Neural crest cell (in vitro differentiated cells): ENCODE results near the gene CNTNAP2. TPM values are rescaled to one million over a fixed set of nuclear protein-coding genes. Genes with fewer than 3 reads are reported as not detected.
"Not testable (repeated sequence)": the region's sequence is repeated elsewhere in the genome, so short reads cannot be mapped to it uniquely, and the experiment has no call there.

ENCODE experiments used
- DNase-seq: peaks from one replicate; pipeline ENCODE4 v3.0.0; 2021; ENCODE audit warnings: low read depth, mixed read lengths, low spot score
- H3K27ac Mint-ChIP-seq: one replicate; pipeline ENCODE4 v1.8.0; 2021; ENCODE audit warnings: mild to moderate bottlenecking, mixed read lengths; ENCODE audit not compliant: unreplicated experiment
- H3K27me3 Mint-ChIP-seq: 2 replicates; pipeline ENCODE4 v1.8.0; 2021; ENCODE audit warnings: low read depth, mild to moderate bottlenecking, mixed read lengths
- H3K36me3 Mint-ChIP-seq: 2 replicates; pipeline ENCODE4 v1.8.0; 2021; ENCODE audit warnings: low read depth, mild to moderate bottlenecking, mixed read lengths
- H3K4me1 Mint-ChIP-seq: 2 replicates; pipeline ENCODE4 v1.8.0; 2021; ENCODE audit warnings: mixed read lengths
- H3K4me3 Mint-ChIP-seq: one replicate; pipeline ENCODE4 v1.8.0; 2021; ENCODE audit warnings: mild to moderate bottlenecking, mixed read lengths
- H3K9me3 Mint-ChIP-seq: 2 replicates; pipeline ENCODE4 v1.8.0; 2021; ENCODE audit warnings: mixed read lengths
- total RNA-seq: library from RNA; stranded (reverse); gene quantifications from 2 replicates; pipeline ENCODE4 v1.2.1, GENCODE V29; 2021
- TF ChIP-seq, protein P1 (sequence below): fragments of 200-600 bp; sonication (generic); conservative IDR thresholded peaks from 2 replicates; pipeline ENCODE4 v1.5.0; 2021; ENCODE audit warnings: antibody characterized with exemption, mild to moderate bottlenecking

Gene CNTNAP2
- total RNA-seq, 1 donor from 2014 or later, result 12.9 TPM

DNA sequence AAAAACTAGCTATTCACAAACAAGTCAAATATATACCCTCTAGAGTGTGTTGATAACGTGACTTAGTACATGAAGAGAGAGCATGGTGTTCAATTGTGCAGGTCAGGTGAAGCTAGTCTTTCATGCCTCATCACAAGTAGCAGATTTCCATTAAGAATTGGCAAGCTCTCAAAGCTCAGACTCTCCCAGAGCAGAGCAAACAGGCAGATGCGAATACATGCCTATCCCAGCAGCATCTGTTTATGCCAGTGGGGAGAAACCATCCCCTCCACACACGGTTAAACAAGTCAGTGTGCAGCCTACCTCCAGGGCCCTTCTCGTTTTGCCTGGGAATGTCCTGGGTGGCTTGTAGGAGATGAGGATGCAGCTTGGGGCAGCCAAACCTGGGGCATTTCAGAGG, 1941.5 kb downstream of the CNTNAP2 start:
- H3K36me3 Mint-ChIP-seq, result no peaks in the 10 kb centered on the region

DNA sequence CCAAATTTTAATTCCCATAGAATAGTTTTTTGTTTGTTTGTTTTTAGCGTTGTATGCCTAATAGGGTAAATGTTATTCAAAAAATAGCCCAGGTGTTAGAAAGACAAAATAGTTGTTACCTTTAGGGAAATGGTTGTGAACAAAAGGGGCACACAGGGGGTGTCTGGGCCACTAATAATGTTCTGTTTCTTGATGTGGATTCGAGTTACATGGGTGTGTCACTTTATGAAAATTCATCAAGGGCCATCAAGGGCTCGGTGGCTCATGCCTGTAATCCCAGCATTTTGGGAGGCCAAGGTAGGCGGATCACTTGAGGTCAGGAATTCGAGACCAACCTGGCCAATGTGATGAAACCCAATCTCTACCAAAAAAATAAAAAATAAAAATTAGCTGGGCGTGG, 1942.2 kb downstream of the CNTNAP2 start:
- Mint-ChIP-seq H3K9me3 (peaks cover 5% of the 10 kb centered on the region), H3K36me3 (peaks cover 2% of the 10 kb centered on the region), H3K4me1 (no peaks in the 10 kb centered on the region), H3K27ac (no peak overlapping the region), H3K4me3 (no peak overlapping the region), H3K27me3 (no peaks in the 10 kb centered on the region)
- TF ChIP-seq, protein P1, sequence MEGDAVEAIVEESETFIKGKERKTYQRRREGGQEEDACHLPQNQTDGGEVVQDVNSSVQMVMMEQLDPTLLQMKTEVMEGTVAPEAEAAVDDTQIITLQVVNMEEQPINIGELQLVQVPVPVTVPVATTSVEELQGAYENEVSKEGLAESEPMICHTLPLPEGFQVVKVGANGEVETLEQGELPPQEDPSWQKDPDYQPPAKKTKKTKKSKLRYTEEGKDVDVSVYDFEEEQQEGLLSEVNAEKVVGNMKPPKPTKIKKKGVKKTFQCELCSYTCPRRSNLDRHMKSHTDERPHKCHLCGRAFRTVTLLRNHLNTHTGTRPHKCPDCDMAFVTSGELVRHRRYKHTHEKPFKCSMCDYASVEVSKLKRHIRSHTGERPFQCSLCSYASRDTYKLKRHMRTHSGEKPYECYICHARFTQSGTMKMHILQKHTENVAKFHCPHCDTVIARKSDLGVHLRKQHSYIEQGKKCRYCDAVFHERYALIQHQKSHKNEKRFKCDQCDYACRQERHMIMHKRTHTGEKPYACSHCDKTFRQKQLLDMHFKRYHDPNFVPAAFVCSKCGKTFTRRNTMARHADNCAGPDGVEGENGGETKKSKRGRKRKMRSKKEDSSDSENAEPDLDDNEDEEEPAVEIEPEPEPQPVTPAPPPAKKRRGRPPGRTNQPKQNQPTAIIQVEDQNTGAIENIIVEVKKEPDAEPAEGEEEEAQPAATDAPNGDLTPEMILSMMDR, result no peak
- no peak for DNase-seq

More for the DNA sequence above, 1941.5 kb downstream of the CNTNAP2 start:
- H3K27me3 Mint-ChIP-seq, result no peaks in the 10 kb centered on the region
- TF ChIP-seq, protein P1, result no peak
- no peak overlapping the region for H3K27ac Mint-ChIP-seq
- H3K4me3 Mint-ChIP-seq, result no peak overlapping the region
- H3K9me3 Mint-ChIP-seq, result peaks cover under 1% of the 10 kb centered on the region
- DNase-seq, result no peak
- H3K4me1 Mint-ChIP-seq, result no peaks in the 10 kb centered on the region

DNA sequence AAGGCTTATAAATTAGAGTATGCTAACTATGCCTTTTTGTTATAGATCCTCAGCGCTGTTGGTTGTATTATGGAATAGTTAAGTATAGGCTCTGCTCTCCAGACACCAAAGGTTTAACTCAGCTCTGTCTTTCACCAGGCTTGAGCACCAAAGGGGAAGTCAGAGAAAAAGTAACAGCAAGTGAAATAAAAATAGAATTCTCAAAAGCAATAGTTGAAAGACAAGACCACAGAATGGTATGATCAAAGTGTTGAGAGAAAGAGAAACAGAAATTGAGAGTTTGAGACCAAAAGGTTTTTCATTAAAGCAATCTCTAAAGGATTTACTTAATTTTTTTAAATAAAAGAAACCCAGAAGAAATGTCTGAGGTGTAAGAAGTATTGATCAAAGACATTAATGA, 1944.1 kb downstream of the CNTNAP2 start:
- peaks cover 14% of the 10 kb centered on the region for H3K9me3 Mint-ChIP-seq

DNA sequence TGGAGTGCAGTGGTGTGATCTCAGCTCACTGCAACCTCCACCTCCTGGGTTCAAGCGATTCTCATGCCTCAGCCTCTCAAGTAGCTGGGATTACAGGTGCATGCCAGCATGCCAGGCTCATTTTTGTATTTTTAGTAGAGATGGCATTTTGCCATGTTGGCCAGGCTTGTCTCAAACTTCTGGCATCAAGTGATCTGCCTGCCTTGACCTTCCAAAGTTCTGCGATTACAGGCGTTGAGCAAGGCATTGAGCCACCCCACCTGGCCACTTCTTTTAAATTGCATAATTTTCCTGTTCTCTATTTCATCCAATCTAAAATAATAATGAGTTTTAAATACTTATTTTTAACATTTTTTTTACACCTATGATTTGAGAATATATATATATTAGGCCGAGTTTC, 1961.5 kb downstream of the CNTNAP2 start:
- H3K9me3 Mint-ChIP-seq, H3K36me3 Mint-ChIP-seq, H3K27me3 Mint-ChIP-seq, H3K27ac Mint-ChIP-seq, DNase-seq, H3K4me1 Mint-ChIP-seq, H3K4me3 Mint-ChIP-seq: not testable (repeated sequence)

More for the DNA sequence above, 1944.1 kb downstream of the CNTNAP2 start:
- Mint-ChIP-seq H3K36me3 (peaks cover 6% of the 10 kb centered on the region), H3K4me1 (no peaks in the 10 kb centered on the region), H3K27me3 (no peaks in the 10 kb centered on the region), H3K4me3 (no peak overlapping the region), H3K27ac (no peak overlapping the region)
- TF ChIP-seq, protein P1, result no peak
- no peak for DNase-seq

DNA sequence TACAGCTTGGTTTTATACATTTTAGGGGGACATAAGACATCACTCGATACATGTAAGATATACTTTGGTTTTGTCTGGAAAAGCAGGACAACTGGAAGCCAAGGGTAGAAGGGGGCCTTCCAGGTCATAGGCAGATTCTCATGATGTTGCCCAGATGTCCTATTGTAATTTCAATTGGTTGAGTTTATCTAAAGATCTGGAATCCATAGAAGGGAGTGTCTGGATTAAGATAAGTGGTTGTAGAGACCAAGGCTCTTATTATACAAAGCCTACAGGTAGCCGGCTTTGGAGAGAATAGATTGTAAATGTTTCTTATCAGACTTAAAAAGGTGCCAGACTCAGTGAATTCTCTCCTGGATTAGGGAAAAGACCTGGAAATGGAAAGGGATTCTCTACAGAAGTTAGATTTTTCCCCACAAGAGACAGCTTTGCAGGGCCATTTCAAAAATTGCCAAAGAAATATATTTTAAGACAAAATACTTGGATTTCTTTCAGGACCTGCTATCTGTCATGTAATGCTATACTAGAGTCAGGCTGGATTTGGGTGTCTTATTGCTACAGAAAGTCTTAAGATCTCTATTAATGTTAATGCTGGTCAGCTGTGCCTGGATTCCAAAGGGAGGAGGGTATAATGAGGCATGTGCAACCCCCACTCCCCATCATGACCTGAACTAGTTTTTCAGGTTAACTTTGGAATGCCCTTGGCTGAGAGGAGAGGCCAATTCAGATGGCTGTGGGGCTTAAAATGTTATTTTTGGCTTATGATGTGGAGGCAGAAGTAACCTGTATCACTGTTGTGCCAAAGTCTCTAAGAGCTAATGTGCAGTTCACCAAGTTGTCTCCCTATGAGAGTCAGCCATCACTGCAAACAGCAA, 1962.8 kb downstream of the CNTNAP2 start:
- no peak overlapping the region for H3K4me3 Mint-ChIP-seq
- H3K27ac Mint-ChIP-seq, result no peak overlapping the region
- no peak for DNase-seq
- H3K36me3 Mint-ChIP-seq, result peaks cover 5% of the 10 kb centered on the region
- TF ChIP-seq, protein P1, result no peak
- H3K27me3 Mint-ChIP-seq, result no peaks in the 10 kb centered on the region
- H3K4me1 Mint-ChIP-seq, result peaks cover 12% of the 10 kb centered on the region
- H3K9me3 Mint-ChIP-seq, result peaks cover 8% of the 10 kb centered on the region

DNA sequence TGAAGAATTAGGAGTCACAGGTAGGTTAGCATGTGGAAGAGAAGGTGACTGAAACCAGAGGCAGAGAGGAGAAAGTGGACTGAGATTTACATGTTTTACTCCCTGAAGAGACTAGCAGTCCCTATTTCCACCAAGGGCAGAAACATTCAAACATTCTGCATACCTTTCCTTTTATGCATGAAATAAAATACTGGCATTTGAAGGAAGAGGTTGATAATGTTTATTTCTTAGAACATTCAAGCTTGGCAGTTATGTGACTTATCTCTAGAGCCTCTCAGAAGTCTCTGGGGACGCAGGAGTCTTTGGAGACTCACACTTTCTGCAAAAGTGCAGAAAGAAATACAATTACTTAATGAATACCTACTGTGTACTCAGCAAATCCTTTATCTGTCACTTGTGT, 1966.8 kb downstream of the CNTNAP2 start:
- Mint-ChIP-seq H3K9me3 (peaks cover 17% of the 10 kb centered on the region), H3K36me3 (peaks cover 7% of the 10 kb centered on the region), H3K4me3 (no peak overlapping the region), H3K27me3 (no peaks in the 10 kb centered on the region), H3K27ac (no peak overlapping the region), H3K4me1 (peaks cover 13% of the 10 kb centered on the region)
- no peak for DNase-seq
- TF ChIP-seq, protein P1, result no peak
